Testis (tissue), 2 donors: ENCODE results near the gene ERRFI1.

ENCODE experiments used
- CTCF ChIP-seq, 3 experiments: fragments of 450-650 bp in 2 of 3; fragments of 200-600 bp in 1 of 3; sonication (generic) in 1 of 3; IDR thresholded peaks; one replicate each; pipeline ENCODE4 v1.5.1; 2016 to 2019; ENCODE audit warnings: antibody characterized with exemption in 3 of 3, mild to moderate bottlenecking in 2 of 3, moderate library complexity in 1 of 3
- POLR2A ChIP-seq: fragments of 450-650 bp; IDR thresholded peaks from one replicate; pipeline ENCODE4 v1.6.1; 2017; ENCODE audit warnings: antibody characterized with exemption, mild to moderate bottlenecking, moderate library complexity

- TF ChIP-seq CTCF (IDR thresholded peaks at IDR 0.05) (no peak), POLR2A (no peak)
These were observed 53.0 kb downstream of the ERRFI1 start for GRCh38 chr1:7973086-7973485.
